Vagina (tissue), 2 donors: ENCODE data around the gene VWF. TPM values are rescaled to one million over a fixed set of nuclear protein-coding genes. Genes with fewer than 3 reads are reported as not detected.

Experiments
- DNase-seq, 2 donors: peaks; one replicate each; pipeline ENCODE4 v3.0.0-alpha.2; 2017; ENCODE audit errors: extremely low spot score in 2 of 2
- H3K27ac ChIP-seq: fragments of 200-600 bp; sonication (generic); one replicate; pipeline ENCODE4 v1.5.1; 2019
- H3K27me3 ChIP-seq: fragments of 200-600 bp; sonication (generic); one replicate; pipeline ENCODE4 v1.5.1; 2019
- H3K36me3 ChIP-seq, 2 donors: fragments of 200-600 bp; sonication (generic); one replicate each; pipeline ENCODE4 v1.5.1; 2017 to 2019
- H3K4me1 ChIP-seq: fragments of 200-600 bp; sonication (generic); one replicate; pipeline ENCODE4 v1.5.1; 2019
- H3K4me3 ChIP-seq, 2 donors: fragments of 200-600 bp; sonication (generic); 1 replicate in 1 of 2; 2 replicates in 1 of 2; pipeline ENCODE4 v1.5.1; 2016 to 2019
- H3K9me3 ChIP-seq: fragments of 200-600 bp; sonication (generic); one replicate; pipeline ENCODE4 v1.5.1; 2019
- CTCF ChIP-seq, 3 experiments: fragments of 450-650 bp in 2 of 3; fragments of 200-600 bp in 1 of 3; sonication (generic) in 1 of 3; IDR thresholded peaks; one replicate each; pipeline ENCODE4 v1.5.1; 2017 to 2019; ENCODE audit warnings: antibody characterized with exemption in 3 of 3, mild to moderate bottlenecking in 2 of 3, moderate library complexity in 2 of 3
- POLR2A ChIP-seq, 2 donors: fragments of 450-650 bp; IDR thresholded peaks; one replicate each; pipeline ENCODE4 v1.6.1; 2017; ENCODE audit warnings: antibody characterized with exemption in 2 of 2, mild to moderate bottlenecking in 2 of 2, moderate library complexity in 2 of 2
- POLR2AphosphoS5 ChIP-seq, 2 donors: sonication (generic); formaldehyde crosslinking; IDR thresholded peaks; one replicate each; pipeline ENCODE4 v1.9.0; 2017; ENCODE audit warnings: antibody characterized with exemption in 2 of 2, mild to moderate bottlenecking in 2 of 2, low read depth in 1 of 2; ENCODE audit not compliant: insufficient read depth in 1 of 2
- intact Hi-C: fragments of 100-400 bp; cut with DNase I; formaldehyde crosslinking; loops from one replicate; pipeline ENCODE4 v1.15.1; 2023
- total RNA-seq: library from RNA; depleted of rRNA; stranded (reverse); fragments of >200 nt; gene quantifications from one replicate; pipeline ENCODE4 v1.2.3, GENCODE V29; 2016

Gene VWF
- total RNA-seq, 1 donor from 2014 or later = 334 TPM

GRCh38 chr12:5914387-5915149 lies 209.9 kb downstream of the VWF start:
- H3K27ac ChIP-seq = no peak overlapping the region
- H3K4me1 ChIP-seq = no peaks in the 10 kb centered on the region
- DNase-seq = peak; percentile 58 to 64
- H3K36me3 ChIP-seq = no peaks in the 10 kb centered on the region
- H3K27me3 ChIP-seq = no peaks in the 10 kb centered on the region
- H3K9me3 ChIP-seq = no peaks in the 10 kb centered on the region
- no peak overlapping the region for H3K4me3 ChIP-seq
- TF ChIP-seq POLR2AphosphoS5 (IDR thresholded peaks at IDR 0.05; ENCODE audit: insufficient read depth in 1 of 2, low read depth in 1 of 2) (no peak), POLR2A (IDR thresholded peaks at IDR 0.05) (no peak), CTCF (IDR thresholded peaks at IDR 0.05) (no peak)
- intact Hi-C loops = no loop called here

- no peaks in the 10 kb centered on the region for H3K4me1 ChIP-seq
- no peaks in the 10 kb centered on the region for H3K27me3 ChIP-seq
- intact Hi-C loops = no loop called here
- TF ChIP-seq POLR2A (IDR thresholded peaks at IDR 0.05) (no peak), CTCF (IDR thresholded peaks at IDR 0.05) (no peak), POLR2AphosphoS5 (IDR thresholded peaks at IDR 0.05; ENCODE audit: insufficient read depth in 1 of 2, low read depth in 1 of 2) (no peak)
- no peak overlapping the region for H3K27ac ChIP-seq
- H3K9me3 ChIP-seq = no peaks in the 10 kb centered on the region
- H3K4me3 ChIP-seq = no peak overlapping the region
- peak in 1 of 2 donors; percentile 67 for DNase-seq
- no peaks in the 10 kb centered on the region for H3K36me3 ChIP-seq
Observed at GRCh38 chr12:5913387-5913786, 211.1 kb downstream of the VWF start.

GRCh38 chr12:5912437-5913334 lies 211.8 kb downstream of the VWF start:
- intact Hi-C loops = no loop called here
- TF ChIP-seq CTCF (IDR thresholded peaks at IDR 0.05) = no peak
- no peak for TF ChIP-seq POLR2AphosphoS5 (IDR thresholded peaks at IDR 0.05; ENCODE audit: insufficient read depth in 1 of 2, low read depth in 1 of 2)
- TF ChIP-seq POLR2A (IDR thresholded peaks at IDR 0.05) = no peak
- H3K27me3 ChIP-seq = no peaks in the 10 kb centered on the region
- H3K36me3 ChIP-seq = no peaks in the 10 kb centered on the region
- no peak overlapping the region for H3K4me3 ChIP-seq
- no peak overlapping the region for H3K27ac ChIP-seq
- peak; percentile 54 to 72 for DNase-seq
- H3K9me3 ChIP-seq = no peaks in the 10 kb centered on the region
- H3K4me1 ChIP-seq = no peaks in the 10 kb centered on the region

- TF ChIP-seq POLR2A (IDR thresholded peaks at IDR 0.05) = no peak
- TF ChIP-seq POLR2AphosphoS5 (IDR thresholded peaks at IDR 0.05; ENCODE audit: insufficient read depth in 1 of 2, low read depth in 1 of 2) = no peak
- TF ChIP-seq CTCF (IDR thresholded peaks at IDR 0.05) = no peak
- no peaks in the 10 kb centered on the region for H3K9me3 ChIP-seq
- H3K36me3 ChIP-seq = no peaks in the 10 kb centered on the region
- DNase-seq = peak; percentile 46 to 76
- H3K4me1 ChIP-seq = no peaks in the 10 kb centered on the region
- H3K27ac ChIP-seq = no peak overlapping the region
- H3K4me3 ChIP-seq = no peak overlapping the region
- intact Hi-C loops = no loop called here
- H3K27me3 ChIP-seq = no peaks in the 10 kb centered on the region
Observed at GRCh38 chr12:5912011-5912410, 212.5 kb downstream of the VWF start.
